ENCODE measurements around the gene CHMP6.

The CHMP6 gene

DNA sequence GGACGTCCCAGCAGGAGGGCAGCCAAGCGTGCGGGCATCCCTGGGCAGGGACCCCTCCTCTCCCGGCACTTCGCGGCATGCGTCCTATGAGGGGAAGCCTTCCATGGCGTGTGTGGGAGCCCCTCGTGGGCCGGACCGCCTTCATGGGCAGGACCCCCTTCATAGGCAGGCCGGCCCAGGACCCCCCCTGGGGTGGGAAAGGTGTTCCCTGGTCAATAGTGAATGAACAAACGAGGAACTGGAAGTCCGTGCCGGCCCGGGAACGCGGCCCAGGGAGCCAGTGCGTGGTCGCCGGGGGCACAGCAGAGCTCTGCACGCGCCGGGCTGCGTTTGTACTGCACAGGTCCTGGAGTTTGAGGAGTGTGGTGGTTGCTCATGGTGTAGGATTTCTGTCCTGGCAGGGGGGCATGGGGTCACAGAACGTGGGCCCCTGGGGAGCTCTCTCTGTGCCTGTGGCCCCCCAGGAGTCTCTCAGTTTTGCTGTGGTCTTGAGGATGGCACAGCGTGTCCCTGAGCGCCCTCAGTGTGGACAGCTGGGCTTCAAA lies 57.3 kb downstream of the CHMP6 start:
- Histone ChIP-seq H3K9me3 (ENCODE audit: control insufficient read depth, low read depth, low read length) (no peaks in the 10 kb centered on the region), H3K9ac (ENCODE audit: low read length) (no peak overlapping the region), H3K4me1 (ENCODE audit: control insufficient read depth, low read depth, low read length) (no peaks in the 10 kb centered on the region), H3K27ac (ENCODE audit: low read length) (no peak overlapping the region), H3K4me3 (ENCODE audit: low read length) (no peak overlapping the region), H3K27me3 (ENCODE audit: control insufficient read depth, insufficient read depth, low read length) (no peaks in the 10 kb centered on the region), H3K36me3 (ENCODE audit: control insufficient read depth, low read depth, low read length) (no peaks in the 10 kb centered on the region)

DNA sequence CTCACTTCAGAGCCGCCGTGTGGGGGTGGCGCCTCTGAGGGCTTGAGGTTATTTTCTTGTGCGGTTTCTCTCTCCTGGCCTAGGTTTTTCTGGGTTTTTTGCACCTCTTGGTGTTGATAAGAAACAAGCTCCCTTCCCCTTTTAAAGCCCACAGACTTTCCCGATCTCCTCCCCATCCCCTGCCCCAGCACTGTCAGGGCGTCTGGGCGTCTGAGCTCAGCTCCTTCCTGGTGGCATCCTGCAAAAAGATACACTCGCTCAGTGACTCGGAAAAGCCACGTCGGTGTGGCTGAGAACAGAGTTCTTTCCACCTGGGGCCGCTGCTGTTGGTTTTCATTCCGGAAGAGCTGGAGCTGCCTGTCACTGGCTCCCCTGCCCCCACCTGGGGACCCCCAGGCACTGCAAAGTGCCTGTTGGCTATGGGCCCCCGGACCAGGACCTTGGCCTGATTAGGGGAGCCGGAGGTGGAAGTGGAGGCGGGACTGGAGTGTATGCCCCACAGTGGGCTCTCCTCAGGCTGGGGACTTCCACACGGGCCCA lies 57.8 kb downstream of the CHMP6 start:
- Histone ChIP-seq H3K4me1 (ENCODE audit: control insufficient read depth, low read depth, low read length) (no peaks in the 10 kb centered on the region), H3K27me3 (ENCODE audit: control insufficient read depth, insufficient read depth, low read length) (no peaks in the 10 kb centered on the region), H3K9me3 (ENCODE audit: control insufficient read depth, low read depth, low read length) (no peaks in the 10 kb centered on the region), H3K4me3 (ENCODE audit: low read length) (no peak overlapping the region), H3K9ac (ENCODE audit: low read length) (no peak overlapping the region), H3K36me3 (ENCODE audit: control insufficient read depth, low read depth, low read length) (no peaks in the 10 kb centered on the region), H3K27ac (ENCODE audit: low read length) (no peak overlapping the region)
